ENCODE measurements around the gene AURKAIP1.

DNA sequence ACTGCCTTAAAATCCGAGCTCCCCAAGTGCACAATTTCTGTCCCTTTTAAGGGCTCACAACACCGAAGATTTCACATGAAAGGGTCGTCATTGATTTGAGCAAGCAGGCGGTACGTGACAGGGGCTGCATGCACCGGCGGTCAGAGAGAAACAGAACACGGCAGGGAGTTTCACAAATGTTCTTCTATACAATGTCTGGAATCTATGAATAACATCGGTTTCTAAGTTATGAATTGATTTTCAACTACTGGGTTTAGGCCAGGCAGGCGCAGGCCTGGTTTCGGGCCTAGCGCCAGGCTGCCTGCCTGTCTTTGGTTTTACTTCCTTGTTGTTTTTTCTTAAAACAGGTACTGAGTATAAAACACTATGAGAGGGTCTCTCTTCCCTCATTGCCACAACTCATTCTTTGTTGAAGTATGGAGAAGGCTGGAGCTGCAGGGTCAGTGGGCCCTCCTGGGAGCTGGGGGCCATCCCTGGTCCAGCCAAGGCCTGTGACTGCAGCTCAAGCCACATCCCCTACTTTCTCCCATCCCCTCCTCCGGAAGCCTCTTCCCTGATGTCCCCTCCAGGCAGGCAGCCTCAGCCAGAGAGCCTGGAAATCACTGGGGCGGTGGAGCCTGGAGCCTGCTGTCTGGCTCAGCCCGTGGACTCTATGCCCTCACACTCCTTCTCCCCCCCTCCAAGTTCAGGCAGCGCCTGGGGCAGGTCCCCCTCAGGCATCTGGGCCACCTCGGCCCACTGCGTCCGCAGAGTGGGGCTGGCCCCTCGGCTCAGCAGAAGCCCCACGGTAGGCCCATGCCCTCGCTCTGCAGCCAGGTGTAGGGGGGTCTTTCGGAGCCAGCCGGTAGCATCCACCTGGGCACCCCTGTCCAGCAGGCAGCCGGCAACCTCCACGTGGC lies 43.7 kb upstream of the AURKAIP1 start:
- TF ChIP-seq, protein P1, sequence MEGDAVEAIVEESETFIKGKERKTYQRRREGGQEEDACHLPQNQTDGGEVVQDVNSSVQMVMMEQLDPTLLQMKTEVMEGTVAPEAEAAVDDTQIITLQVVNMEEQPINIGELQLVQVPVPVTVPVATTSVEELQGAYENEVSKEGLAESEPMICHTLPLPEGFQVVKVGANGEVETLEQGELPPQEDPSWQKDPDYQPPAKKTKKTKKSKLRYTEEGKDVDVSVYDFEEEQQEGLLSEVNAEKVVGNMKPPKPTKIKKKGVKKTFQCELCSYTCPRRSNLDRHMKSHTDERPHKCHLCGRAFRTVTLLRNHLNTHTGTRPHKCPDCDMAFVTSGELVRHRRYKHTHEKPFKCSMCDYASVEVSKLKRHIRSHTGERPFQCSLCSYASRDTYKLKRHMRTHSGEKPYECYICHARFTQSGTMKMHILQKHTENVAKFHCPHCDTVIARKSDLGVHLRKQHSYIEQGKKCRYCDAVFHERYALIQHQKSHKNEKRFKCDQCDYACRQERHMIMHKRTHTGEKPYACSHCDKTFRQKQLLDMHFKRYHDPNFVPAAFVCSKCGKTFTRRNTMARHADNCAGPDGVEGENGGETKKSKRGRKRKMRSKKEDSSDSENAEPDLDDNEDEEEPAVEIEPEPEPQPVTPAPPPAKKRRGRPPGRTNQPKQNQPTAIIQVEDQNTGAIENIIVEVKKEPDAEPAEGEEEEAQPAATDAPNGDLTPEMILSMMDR (IDR thresholded peaks at IDR 0.05): no peak
- TF ChIP-seq SMC3 (IDR thresholded peaks at IDR 0.05) (no peak), KDM1A (IDR thresholded peaks at IDR 0.05; ENCODE audit: low read depth) (no peak), RAD21 (conservative IDR thresholded peaks at IDR 0.05 in 1 of 2, IDR thresholded peaks at IDR 0.05 in 1 of 2) (no peak), JUN (IDR thresholded peaks at IDR 0.05) (no peak), ZFP36 (IDR thresholded peaks at IDR 0.05; ENCODE audit: borderline replicate concordance, partially characterized antibody) (no peak), POLR2A (IDR thresholded peaks at IDR 0.05; ENCODE audit: low read length) (no peak), BHLHE40 (IDR thresholded peaks at IDR 0.05; ENCODE audit: low read depth, low read length) (no peak), ZNF302 (CRISPR knock-in tag; IDR thresholded peaks at IDR 0.05) (no peak)
